ENCODE measurements around the gene NSD1. TPM values are rescaled to one million over a fixed set of nuclear protein-coding genes. Genes with fewer than 3 reads are reported as not detected.

Gene NSD1
- total and polyA plus RNA-seq, 2 of the 4 experiments (the other 2 are of a cell fraction): 7.7 to 31.0 TPM

DNA sequence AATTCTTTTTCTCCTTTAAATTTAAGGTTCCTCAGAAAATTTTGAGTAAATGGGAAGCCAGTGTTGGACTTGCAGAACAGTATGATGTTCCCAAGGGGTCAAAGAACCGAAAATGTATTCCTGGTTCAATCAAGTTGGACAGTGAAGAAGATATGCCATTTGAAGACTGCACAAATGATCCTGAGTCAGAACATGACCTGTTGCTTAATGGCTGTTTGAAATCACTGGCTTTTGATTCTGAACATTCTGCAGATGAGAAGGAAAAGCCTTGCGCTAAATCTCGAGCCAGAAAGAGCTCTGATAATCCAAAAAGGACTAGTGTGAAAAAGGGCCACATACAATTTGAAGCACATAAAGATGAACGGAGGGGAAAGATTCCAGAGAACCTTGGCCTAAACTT is 76.0 kb downstream of the NSD1 start:
- Histone ChIP-seq H2BK20ac (ENCODE audit: low read depth, low read length) (no peak overlapping the region), H3K4me2 (ENCODE audit: low read depth, low read length) (no peak overlapping the region), H4K91ac (ENCODE audit: insufficient read depth, low read depth, low read length) (no peak overlapping the region), H3K18ac (ENCODE audit: low read depth, low read length) (no peak overlapping the region), H2BK15ac (ENCODE audit: low read depth, low read length) (no peak overlapping the region), H3K27me3 (ENCODE audit: control insufficient read depth, insufficient read depth, low read length) (no peaks in the 10 kb centered on the region), H3K9ac (ENCODE audit: low read depth, low read length) (no peak overlapping the region), H4K8ac (ENCODE audit: low read depth in 2 of 2, low read length in 2 of 2) (no peak overlapping the region), H3K14ac (replicated peaks; ENCODE audit: low read depth, low read length) (no peak overlapping the region), H3K56ac (ENCODE audit: extremely low read depth, insufficient read depth, low read length) (no peak overlapping the region), H2AFZ (replicated peaks; ENCODE audit: low read length, poor library complexity) (no peak overlapping the region), H2AK5ac (ENCODE audit: low read depth, low read length) (no peak overlapping the region), H3K23ac (ENCODE audit: low read depth, low read length) (no peak overlapping the region), H2AK9ac (replicated peaks; ENCODE audit: low read depth, low read length, poor library complexity) (no peak overlapping the region), H4K5ac (ENCODE audit: low read depth, low read length) (no peak overlapping the region), H3K9me3 (ENCODE audit: control insufficient read depth, insufficient read depth, low read length) (no peaks in the 10 kb centered on the region), H4K20me1 (ENCODE audit: insufficient read depth, low read length) (peaks cover 5% of the 10 kb centered on the region; the same call in 1 of the 2 replicates), H3K9me1 (ENCODE audit: insufficient read depth, low read length) (peaks cover 5% of the 10 kb centered on the region; the same call in 1 of the 2 replicates), H3K27ac (ENCODE audit: insufficient read depth, low read length) (no peak overlapping the region), H3K36me3 (ENCODE audit: control insufficient read depth, insufficient read depth, low read length) (peaks cover 42% of the 10 kb centered on the region), H3K79me1 (ENCODE audit: low read depth in 1 of 2, low read length in 2 of 2) (peaks cover 10 to 42% of the 10 kb centered on the region in 2 experiments; a peak in 3 of 4 replicates), H3K4me1 (ENCODE audit: control insufficient read depth, insufficient read depth, low read length) (no peaks in the 10 kb centered on the region), H2BK120ac (ENCODE audit: low read depth, low read length) (no peak overlapping the region), H2BK5ac (ENCODE audit: low read depth, low read length, poor library complexity, severe bottlenecking) (no peak overlapping the region), H3K4ac (ENCODE audit: low read depth, low read length) (no peak overlapping the region), H3K4me3 (ENCODE audit: insufficient read depth, low read depth, low read length) (no peak overlapping the region)
- no peak for DNase-seq
- TF ChIP-seq BHLHE40 (IDR thresholded peaks at IDR 0.05; ENCODE audit: low read depth, low read length): no peak
- TF ChIP-seq CTCF (conservative IDR thresholded peaks at IDR 0.05; ENCODE audit: low read depth, low read length): no peak
- TF ChIP-seq POLR2A (IDR thresholded peaks at IDR 0.05; ENCODE audit: low read depth, low read length): no peak
- no peak for TF ChIP-seq FOS (IDR thresholded peaks at IDR 0.05; ENCODE audit: low read depth, low read length)
- TF ChIP-seq ELK1 (IDR thresholded peaks at IDR 0.05; ENCODE audit: borderline replicate concordance, low read depth, low read length): no peak
- TF ChIP-seq RAD21 (IDR thresholded peaks at IDR 0.05; ENCODE audit: low read length): no peak
- no peak for TF ChIP-seq CEBPB (IDR thresholded peaks at IDR 0.05; ENCODE audit: low read depth, low read length)
- TF ChIP-seq RCOR1 (IDR thresholded peaks at IDR 0.05; ENCODE audit: insufficient replicate concordance, low read length): no peak
- no peak for TF ChIP-seq CHD1 (IDR thresholded peaks at IDR 0.05; ENCODE audit: low read depth, low read length)
- no peak for TF ChIP-seq SMC3 (IDR thresholded peaks at IDR 0.05; ENCODE audit: low read depth, low read length)
- TF ChIP-seq, protein P1, sequence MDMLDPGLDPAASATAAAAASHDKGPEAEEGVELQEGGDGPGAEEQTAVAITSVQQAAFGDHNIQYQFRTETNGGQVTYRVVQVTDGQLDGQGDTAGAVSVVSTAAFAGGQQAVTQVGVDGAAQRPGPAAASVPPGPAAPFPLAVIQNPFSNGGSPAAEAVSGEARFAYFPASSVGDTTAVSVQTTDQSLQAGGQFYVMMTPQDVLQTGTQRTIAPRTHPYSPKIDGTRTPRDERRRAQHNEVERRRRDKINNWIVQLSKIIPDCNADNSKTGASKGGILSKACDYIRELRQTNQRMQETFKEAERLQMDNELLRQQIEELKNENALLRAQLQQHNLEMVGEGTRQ (IDR thresholded peaks at IDR 0.05; ENCODE audit: low read depth, low read length): no peak
- TF ChIP-seq MAFK (IDR thresholded peaks at IDR 0.05; ENCODE audit: low read depth, low read length): no peak
- no peak for TF ChIP-seq MAZ (IDR thresholded peaks at IDR 0.05; ENCODE audit: borderline replicate concordance, low read depth, low read length)
- TF ChIP-seq RFX5 (IDR thresholded peaks at IDR 0.05; ENCODE audit: low read depth, low read length): no peak
- no peak for TF ChIP-seq NFE2L2 (IDR thresholded peaks at IDR 0.05; ENCODE audit: low read depth, low read length)
- TF ChIP-seq MXI1 (IDR thresholded peaks at IDR 0.05; ENCODE audit: borderline replicate concordance, low read depth, low read length): no peak
- in situ Hi-C loops (cut with MboI; ENCODE audit: low sequenced_read_pairs): no loop called here
- no peak for ATAC-seq (ENCODE audit: low read depth)
- dilution Hi-C loops (cut with HindIII; ENCODE audit: low sequenced_read_pairs, unreplicated experiment): no loop called here
- WGBS, 2 experiments (ENCODE audit: extremely low coverage in 2 of 2, insufficient read length in 1 of 2): 0% methylated on average over 1 of the region's 4 CpGs; no CpG with 5 or more reads in 1 of the 2 experiments
- BruUV-seq (replicated peaks): no TSS peak
- POLR2A ChIA-PET (ENCODE audit: unreplicated experiment): interaction anchor here (0.6 kb wide), 1 partner anchor 1445 kb away, joined by 6 read pairs; no protein-coding TSS in a partner anchor
- intact Hi-C loops (cut with micrococcal nuclease): no loop called here
- CTCF ChIA-PET: no interaction called here

All from IMR-90 (cell line).